HepG2 (cell line): ENCODE results near the gene PARS2. TPM values are rescaled to one million over a fixed set of nuclear protein-coding genes. Genes with fewer than 3 reads are reported as not detected.

Experiments
- ATF3 ChIP-seq: sonication (generic); formaldehyde crosslinking; IDR thresholded peaks from 2 replicates; pipeline ENCODE4 v1.4.0; 2020; ENCODE audit warnings: missing genetic modification reagents
- EED ChIP-seq: sonication (generic); formaldehyde crosslinking; IDR thresholded peaks from 2 replicates; pipeline ENCODE4 v1.5.0; 2020; ENCODE audit warnings: mild to moderate bottlenecking, missing genetic modification reagents
- GFI1 ChIP-seq: sonication (generic); formaldehyde crosslinking; IDR thresholded peaks from 2 replicates; pipeline ENCODE4 v1.5.0; 2020; ENCODE audit warnings: missing genetic modification reagents, mild to moderate bottlenecking, borderline replicate concordance
- GLI4 ChIP-seq: sonication (generic); formaldehyde crosslinking; IDR thresholded peaks from 2 replicates; pipeline ENCODE4 v1.5.1; 2020; ENCODE audit warnings: missing genetic modification reagents, mild to moderate bottlenecking, moderate library complexity, borderline replicate concordance
- HDAC2 ChIP-seq: sonication (generic); formaldehyde crosslinking; IDR thresholded peaks from 2 replicates; pipeline ENCODE4 v1.4.0; 2020; ENCODE audit warnings: missing genetic modification reagents
- HOXA7 ChIP-seq: sonication (generic); formaldehyde crosslinking; IDR thresholded peaks from 2 replicates; pipeline ENCODE4 v1.8.1; 2022; ENCODE audit warnings: mild to moderate bottlenecking, missing genetic modification reagents, moderate library complexity
- KDM1A ChIP-seq: IDR thresholded peaks from 2 replicates; pipeline ENCODE4 v1.6.1; 2016; ENCODE audit warnings: missing compliant biosample characterization
- KLF16 ChIP-seq, 2 experiments: sonication (generic) in 1 of 2; formaldehyde crosslinking in 1 of 2; IDR thresholded peaks; 2 replicates each; pipeline versions ENCODE4 v1.6.1 to v1.8.0; 2016 to 2023; ENCODE audit warnings: missing genetic modification reagents in 2 of 2, missing compliant biosample characterization in 1 of 2
- MATR3 ChIP-seq: sonication (generic); formaldehyde crosslinking; IDR thresholded peaks from 2 replicates; pipeline ENCODE4 v1.4.0; 2020; ENCODE audit warnings: missing genetic modification reagents
- NFYC ChIP-seq: IDR thresholded peaks from 2 replicates; pipeline ENCODE4 v1.6.1; 2016; ENCODE audit warnings: missing genetic modification reagents, missing compliant biosample characterization
- PTBP1 ChIP-seq: fragments of 200-400 bp; formaldehyde crosslinking; IDR thresholded peaks from 2 replicates; pipeline ENCODE4 v1.6.1; 2018; ENCODE audit warnings: low read length, low read depth; ENCODE audit not compliant: poor library complexity, severe bottlenecking
- ZBTB44 ChIP-seq: sonication (generic); formaldehyde crosslinking; IDR thresholded peaks from 2 replicates; pipeline ENCODE4 v1.4.0; 2020; ENCODE audit warnings: missing genetic modification reagents
- ZFP1 ChIP-seq: IDR thresholded peaks from 2 replicates; pipeline ENCODE4 v1.6.1; 2016
- ZFY ChIP-seq: sonication (generic); formaldehyde crosslinking; IDR thresholded peaks from 2 replicates; pipeline ENCODE4 v1.4.0; 2020; ENCODE audit warnings: missing genetic modification reagents
- ZMAT5 ChIP-seq: sonication (generic); formaldehyde crosslinking; IDR thresholded peaks from 2 replicates; pipeline ENCODE4 v1.5.0; 2020; ENCODE audit warnings: mild to moderate bottlenecking, low read depth, missing genetic modification reagents, borderline replicate concordance
- ZNF180 ChIP-seq: sonication (generic); formaldehyde crosslinking; IDR thresholded peaks from 2 replicates; pipeline ENCODE4 v1.4.0; 2020; ENCODE audit warnings: low read depth, missing genetic modification reagents, borderline replicate concordance
- ZNF333 ChIP-seq: sonication (generic); formaldehyde crosslinking; IDR thresholded peaks from 2 replicates; pipeline ENCODE4 v1.4.0; 2020; ENCODE audit warnings: mild to moderate bottlenecking, missing genetic modification reagents, borderline replicate concordance
- ZNF513 ChIP-seq: sonication (generic); formaldehyde crosslinking; conservative IDR thresholded peaks from 2 replicates; pipeline ENCODE4 v1.5.0; 2020; ENCODE audit warnings: missing genetic modification reagents
- ZNF563 ChIP-seq: sonication (generic); formaldehyde crosslinking; IDR thresholded peaks from 2 replicates; pipeline ENCODE4 v1.8.0; 2022; ENCODE audit warnings: mild to moderate bottlenecking, moderate library complexity, missing genetic modification reagents
- ZNF687 ChIP-seq: sonication (generic); formaldehyde crosslinking; IDR thresholded peaks from 2 replicates; pipeline ENCODE4 v1.5.1; 2020; ENCODE audit warnings: mild to moderate bottlenecking, missing genetic modification reagents, moderate library complexity
- ZNF780A ChIP-seq: sonication (generic); formaldehyde crosslinking; IDR thresholded peaks from 2 replicates; pipeline ENCODE4 v1.8.0; 2022; ENCODE audit warnings: mild to moderate bottlenecking, missing genetic modification reagents, moderate library complexity
- ZNF850 ChIP-seq: sonication (generic); formaldehyde crosslinking; conservative IDR thresholded peaks from 2 replicates; pipeline ENCODE4 v1.9.0; 2021; ENCODE audit warnings: mild to moderate bottlenecking, missing genetic modification reagents
- polyA plus RNA-seq, 8 experiments: library from polyadenylated mRNA; depleted of rRNA in 3 of 8; stranded (reverse) in 7 of 8; unstranded in 1 of 8; fragments of >200 nt; fragmentation: Illumina TruSeq in 4 of 8; extraction: Trizol in 4 of 8; gene quantifications; 2 replicates each; pipeline versions ENCODE4 v1.2.1 to v1.2.3, GENCODE V29; 2011 to 2016; ENCODE audit warnings: low read depth in 4 of 8, missing spikeins in 1 of 8, mixed read lengths in 1 of 8; ENCODE audit not compliant: insufficient read depth in 1 of 8
- total RNA-seq, 5 experiments: library from RNA; depleted of rRNA; stranded (reverse); fragments of >200 nt; fragmentation: Illumina TruSeq; extraction: Trizol; gene quantifications; 2 replicates each; pipeline ENCODE4 v1.2.3, GENCODE V29; 2016; ENCODE audit warnings: low read depth in 1 of 5

PARS2 gene
- total and polyA plus RNA-seq, 2 of the 13 experiments (the other 11 are each of a cell fraction or from before 2014, with no cell fraction given), result 2.4 to 4.6 TPM

GRCh38 chr1:54715493-54716298 lies 48.6 kb downstream of the PARS2 start, which contains the start of gene TTC4 (continued):
- peak; percentile 86 for TF ChIP-seq ZNF513 (CRISPR knock-in tag)
- TF ChIP-seq ATF3 (CRISPR knock-in tag), result no peak
- peak; percentile 43 for TF ChIP-seq NFYC
- TF ChIP-seq KLF16 (CRISPR knock-in tag; IDR thresholded peaks at IDR 0.05), result peak in 1 of 2 experiments; percentile 92; a peak in 1 of 4 replicates
- no peak for TF ChIP-seq ZNF180 (CRISPR knock-in tag)
- TF ChIP-seq ZBTB44 (CRISPR knock-in tag), result no peak; the same call in 1 of the 2 replicates
- TF ChIP-seq HDAC2, result peak; percentile 81
- peak; percentile 92 for TF ChIP-seq PTBP1
- TF ChIP-seq GLI4 (CRISPR knock-in tag), result 0 out of 2 replicates have a peak, but pooled peaks have one; percentile 7
- TF ChIP-seq ZMAT5 (CRISPR knock-in tag), result no peak
- no peak for TF ChIP-seq ZNF563 (CRISPR knock-in tag)
- TF ChIP-seq ZFY (CRISPR knock-in tag), result peak; percentile 83
- no peak for TF ChIP-seq ZNF850 (CRISPR knock-in tag)
- peak; percentile 83 for TF ChIP-seq ZFP1 (CRISPR knock-in tag)
- TF ChIP-seq ZNF780A (CRISPR knock-in tag), result no peak; the same call in 1 of the 2 replicates
- TF ChIP-seq HOXA7 (CRISPR knock-in tag), result no peak
- TF ChIP-seq ZNF687 (CRISPR knock-in tag), result peak; percentile 93
- TF ChIP-seq ZNF333, result 0 out of 2 replicates have a peak, but pooled peaks have one; percentile 82
- no peak; the same call in 1 of the 2 replicates for TF ChIP-seq KDM1A
- no peak for TF ChIP-seq MATR3 (CRISPR knock-in tag)
- TF ChIP-seq EED (CRISPR knock-in tag), result peak; percentile 73
- TF ChIP-seq GFI1 (CRISPR knock-in tag), result peak; percentile 84; the same call in 1 of the 2 replicates
